Measurements from ENCODE around the gene TFEC.

DNA sequence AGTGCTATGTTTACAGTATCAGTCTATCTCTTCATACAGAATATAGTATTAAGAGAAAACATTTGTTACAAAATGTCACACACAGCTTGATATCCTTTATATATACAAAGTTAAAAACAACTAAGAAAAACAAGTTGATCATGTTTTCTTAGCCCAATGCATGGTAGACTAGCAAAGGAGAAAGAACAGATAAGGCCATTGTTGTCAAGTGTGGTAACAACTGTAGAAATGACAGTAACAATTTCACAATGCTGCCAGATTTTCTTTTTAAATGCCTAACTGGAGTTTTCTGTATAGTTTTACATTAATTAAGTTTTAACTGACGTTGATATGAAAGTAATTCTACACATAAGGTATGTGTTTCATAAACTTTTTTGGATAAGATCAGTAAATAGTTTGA lies 65.8 kb downstream of the TFEC start:
- TF ChIP-seq CTCF (IDR thresholded peaks at IDR 0.05; ENCODE audit: poor library complexity) (no peak), EZH2phosphoT487 (IDR thresholded peaks at IDR 0.05; ENCODE audit: low read depth, severe bottlenecking, unreplicated experiment) (no peak), EZH2 (IDR thresholded peaks at IDR 0.05; ENCODE audit: borderline replicate concordance) (no peak)

All from hepatocyte (in vitro differentiated cells).